Activated CD4-positive, alpha-beta T cell treated with anti-CD3 and anti-CD28 coated beads for 1 hour (primary cell): Measurements from ENCODE around the gene HELB.
"Not testable (repeated sequence)": the region's sequence is repeated elsewhere in the genome, so short reads cannot be mapped to it uniquely, and the experiment has no call there.

ENCODE experiments used
- DNase-seq: peaks from one replicate; pipeline ENCODE4 v3.0.0-alpha.2; 2020

HELB gene

GRCh38 chr12:66301944-66302826 lies at the start of gene HELB:
TSS of gene HELB (plus strand) at chr12:66302493. CDS start at chr12:66302604, 111 bp downstream.
- DNase-seq = peak; percentile 93

- DNase-seq = no peak
These were observed 49.5 kb upstream of the HELB start for GRCh38 chr12:66252771-66253170.

DNA sequence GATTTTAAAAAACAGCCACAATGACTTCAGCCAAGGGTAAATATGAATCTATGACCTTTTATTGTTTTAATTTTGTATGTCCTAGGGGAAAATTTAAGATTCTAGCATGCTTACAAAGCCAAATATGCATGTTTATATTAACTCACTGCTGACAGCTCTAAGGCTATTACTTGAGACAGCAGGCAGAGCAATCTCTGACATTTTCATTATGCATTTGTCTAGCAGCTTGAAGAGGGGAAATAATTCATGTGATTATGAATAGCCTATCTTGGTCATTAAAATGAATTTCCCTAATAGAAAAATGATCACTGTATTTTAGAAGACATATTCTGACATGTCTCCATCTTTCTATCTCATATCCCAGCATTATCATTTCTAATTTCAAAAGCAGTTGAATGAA lies 46.6 kb upstream of the HELB start:
- DNase-seq = no peak

DNA sequence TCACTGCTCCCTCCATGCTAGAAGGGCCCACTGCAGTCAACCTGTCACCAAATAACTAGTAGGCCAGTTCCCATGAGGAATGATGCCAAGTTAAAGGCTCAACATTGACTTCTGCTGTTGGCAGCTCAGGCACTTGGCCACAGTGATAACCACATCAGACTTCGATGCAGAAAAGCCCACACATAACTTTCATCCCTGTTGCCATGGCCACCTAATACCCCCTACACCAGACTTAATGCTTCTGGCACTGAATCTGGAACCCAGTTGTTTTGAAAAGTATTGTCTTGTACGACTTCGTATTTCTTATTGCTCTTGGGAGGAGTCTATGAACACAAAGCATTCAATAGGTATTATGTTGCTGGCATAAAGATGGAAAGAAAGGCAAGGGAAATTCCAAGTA lies 44.3 kb upstream of the HELB start:
- DNase-seq = no peak

- DNase-seq = no peak
These were observed 39.6 kb upstream of the HELB start for GRCh38 chr12:66262737-66263136.

DNA sequence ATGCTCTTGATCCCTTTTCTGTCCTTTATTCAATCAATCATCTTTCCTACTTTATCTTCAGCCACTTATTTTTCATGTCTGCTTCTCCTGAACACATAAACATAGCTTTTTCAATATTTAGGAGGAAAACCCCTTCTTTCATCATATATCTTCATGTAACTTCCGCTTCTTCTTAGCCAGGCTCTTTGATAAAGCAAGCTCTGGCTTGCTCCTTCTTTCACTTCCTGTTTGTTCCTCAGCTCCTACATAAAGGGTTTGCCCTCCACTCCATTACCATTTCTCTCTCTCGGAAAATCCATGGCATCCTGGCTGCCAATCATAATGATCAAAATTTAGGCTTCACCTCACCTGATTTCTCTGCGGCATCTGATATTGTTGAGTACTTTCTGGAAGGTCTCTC lies 33.7 kb upstream of the HELB start:
- no peak for DNase-seq

GRCh38 chr12:66269142-66269541 lies 33.2 kb upstream of the HELB start:
- no peak for DNase-seq

DNA sequence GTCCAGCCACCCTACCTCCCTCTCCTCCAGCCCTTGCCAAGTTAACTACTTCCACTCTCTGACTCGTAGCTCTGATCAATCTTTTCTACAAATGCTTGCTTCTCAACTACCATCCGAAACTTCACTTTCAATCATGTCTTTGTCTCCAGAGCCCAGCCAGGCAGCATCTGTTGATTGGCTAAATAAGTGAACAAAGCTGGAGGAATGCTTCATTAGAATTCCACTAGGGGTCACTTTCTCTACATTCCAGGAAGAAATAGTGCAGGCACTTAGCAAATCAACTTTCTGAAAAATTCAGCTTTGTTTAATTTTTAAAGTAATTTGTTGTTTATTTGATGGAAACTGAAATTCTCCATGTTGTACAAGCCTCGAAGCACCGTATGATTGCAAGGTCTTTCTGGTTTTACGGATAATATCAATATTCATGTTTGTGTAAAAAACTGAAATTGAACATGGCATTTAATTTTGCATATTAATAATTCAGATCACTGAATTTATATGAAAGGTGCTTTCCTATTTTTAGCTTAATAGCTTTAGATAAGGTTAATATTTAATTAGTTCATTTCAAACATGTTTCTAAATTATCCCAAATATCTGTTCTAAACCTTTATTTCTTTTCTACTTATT lies 32.4 kb upstream of the HELB start:
- DNase-seq = no peak

- no peak for DNase-seq
These were observed 31.7 kb upstream of the HELB start for GRCh38 chr12:66270613-66271012.

GRCh38 chr12:66272650-66273049 lies 29.6 kb upstream of the HELB start:
- no peak for DNase-seq

GRCh38 chr12:66273147-66273546 lies 29.1 kb upstream of the HELB start:
- DNase-seq = no peak

DNA sequence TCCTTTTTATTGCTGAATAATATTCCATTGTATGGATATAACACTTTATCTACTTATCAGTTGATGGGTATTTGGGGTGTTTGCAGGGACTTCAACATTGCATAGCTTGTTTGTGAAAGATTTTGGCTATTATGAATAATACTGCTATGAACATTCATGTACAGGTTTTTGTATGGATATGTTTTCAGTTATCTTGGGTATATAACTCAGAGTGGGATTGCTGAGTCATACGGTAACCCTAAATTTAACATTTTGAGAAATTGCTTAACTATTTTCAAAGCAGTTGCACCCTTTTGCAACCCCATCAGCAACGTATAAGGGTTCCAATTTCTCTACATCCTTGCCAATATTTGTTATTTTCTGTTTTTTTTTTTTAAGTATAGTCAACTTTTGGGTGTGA lies 27.3 kb upstream of the HELB start:
- no peak for DNase-seq

- peak; percentile 31 for DNase-seq
These were observed 23.1 kb upstream of the HELB start for GRCh38 chr12:66279123-66279712.

DNA sequence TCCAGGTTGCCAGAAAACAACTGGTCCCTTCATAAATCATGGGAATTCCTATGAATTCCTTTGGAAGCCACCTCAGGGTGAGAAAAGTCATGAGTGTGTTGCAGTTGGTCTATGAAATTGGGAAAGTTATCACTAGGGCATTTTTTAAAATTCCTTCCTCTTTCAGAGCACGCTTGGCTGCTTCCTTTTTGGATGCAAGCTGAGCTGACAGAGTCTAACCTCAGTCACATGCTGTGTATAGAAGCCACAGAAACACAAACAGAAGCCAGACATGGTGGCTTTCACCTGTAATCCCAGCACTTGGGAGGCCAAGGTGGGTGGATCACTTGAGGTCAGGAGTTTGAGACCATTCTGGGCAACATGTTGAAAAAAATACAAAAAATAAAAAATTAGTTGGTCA lies 21.7 kb upstream of the HELB start:
- no peak for DNase-seq

GRCh38 chr12:66282244-66282643 lies 20.0 kb upstream of the HELB start:
- DNase-seq = no peak

DNA sequence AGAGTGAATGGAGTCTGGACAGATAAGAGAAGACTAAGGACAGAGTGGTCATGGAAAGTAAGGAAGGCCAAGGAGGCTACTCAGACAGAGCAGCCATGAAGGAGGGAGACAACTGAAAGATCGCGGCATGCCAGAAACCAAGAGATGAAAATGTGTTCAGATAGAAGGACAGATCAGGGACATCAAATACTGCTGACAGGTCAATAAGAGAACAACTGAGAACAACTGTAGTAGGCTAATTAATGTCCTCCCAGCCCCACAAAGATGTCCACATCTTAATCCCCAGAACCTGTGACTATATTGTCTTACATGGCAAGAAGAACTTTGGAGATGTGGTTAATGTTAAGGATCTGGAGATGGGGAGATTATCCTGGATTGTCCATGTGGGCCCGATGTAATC lies 15.0 kb upstream of the HELB start:
- no peak for DNase-seq

DNA sequence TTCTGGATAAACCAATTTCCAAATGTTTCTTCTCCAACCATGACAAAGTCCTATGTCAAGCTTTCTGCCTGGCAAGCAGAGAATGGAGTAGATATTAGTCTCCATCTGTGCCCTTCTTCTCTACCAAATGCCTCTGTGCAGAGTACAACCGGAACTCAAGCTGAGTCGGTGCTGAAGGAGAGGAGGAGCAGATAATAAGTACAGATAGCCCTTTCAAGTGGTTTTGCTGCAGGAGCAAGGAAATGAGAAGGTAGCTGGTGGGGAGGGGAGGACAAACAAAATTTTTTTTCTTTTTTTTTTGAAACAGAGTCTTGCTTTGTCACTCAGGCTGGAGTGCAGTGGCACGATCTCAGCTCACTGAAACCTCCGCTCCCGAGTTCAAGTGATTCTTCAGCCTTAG lies 14.2 kb upstream of the HELB start:
- DNase-seq = peak; percentile 29

DNA sequence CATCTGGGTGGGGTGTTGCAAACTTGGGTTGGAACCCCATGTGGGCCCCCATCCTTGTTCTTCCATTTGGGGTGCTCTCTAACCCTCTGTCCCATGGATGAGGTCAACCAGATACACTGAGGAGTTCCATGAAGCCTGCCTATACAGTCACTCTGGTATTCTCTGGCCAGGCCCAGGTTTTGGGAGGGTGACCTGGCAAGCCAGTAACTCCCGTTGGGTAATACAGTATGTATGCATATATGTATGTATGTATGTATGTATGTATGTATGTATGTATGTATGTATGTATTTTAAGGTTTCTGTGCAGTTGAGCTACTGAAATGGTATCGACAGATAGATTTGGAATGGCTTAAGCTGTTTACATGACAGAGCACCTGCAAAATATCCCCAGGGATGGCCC lies 12.8 kb upstream of the HELB start:
- DNase-seq = no peak

DNA sequence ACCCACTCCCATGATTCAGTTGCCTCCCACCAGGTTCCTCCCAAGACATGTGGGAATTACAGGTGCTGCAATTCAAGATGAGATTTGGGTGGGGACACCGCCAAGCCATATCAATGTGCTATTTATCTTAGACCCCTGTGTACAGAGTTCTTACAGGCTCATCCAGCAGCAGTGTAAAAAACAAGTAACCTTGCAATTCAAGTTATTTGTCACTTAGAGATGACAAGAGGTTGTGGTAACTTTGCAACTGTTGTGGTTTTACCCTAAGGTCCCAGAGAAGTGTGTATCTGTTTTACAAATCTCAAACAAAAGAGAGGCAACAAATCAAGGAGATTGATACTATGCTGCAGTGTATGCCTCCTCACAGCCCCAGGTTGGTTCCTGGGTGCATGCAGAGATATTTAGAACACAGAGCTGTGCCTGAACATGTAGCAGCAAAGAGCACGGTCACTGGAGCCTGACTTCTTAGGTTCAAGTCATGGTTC lies 11.5 kb upstream of the HELB start:
- no peak for DNase-seq

GRCh38 chr12:66296176-66296683 lies 6.1 kb upstream of the HELB start:
- DNase-seq = no peak

GRCh38 chr12:66297080-66297479 lies 5.2 kb upstream of the HELB start:
- DNase-seq = no peak

DNA sequence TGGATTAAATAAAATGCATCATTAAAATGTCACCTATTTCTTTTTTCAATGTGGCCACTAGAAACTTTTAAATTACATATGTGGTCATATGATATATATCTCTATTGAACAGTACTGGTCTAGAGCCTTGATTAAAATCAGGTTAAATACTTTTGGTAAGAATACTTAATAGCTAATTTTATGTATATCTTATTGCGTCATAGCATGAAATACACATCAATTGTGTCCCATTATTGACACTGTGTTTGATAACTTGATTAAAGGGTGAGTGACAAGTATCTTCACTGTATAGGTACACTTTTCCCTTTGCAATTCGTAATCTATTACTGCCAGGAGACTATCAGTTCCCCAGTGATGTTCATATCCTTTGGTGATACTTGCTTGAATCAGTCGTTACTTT lies 4.4 kb upstream of the HELB start:
- DNase-seq = no peak

- DNase-seq = no peak
These were observed 505 bp downstream of the HELB start for GRCh38 chr12:66302827-66303169.

- not testable (repeated sequence) for DNase-seq
These were observed 1.1 kb downstream of the HELB start for GRCh38 chr12:66303316-66303804.
